SK-N-SH treated with all-trans-retinoic acid at 6 μM for 48 hours (cell line): ENCODE data around the gene LYPD6B.

ENCODE experiments used
- ARNTL ChIP-seq: fragments of 450-650 bp; formaldehyde crosslinking; IDR thresholded peaks from 2 replicates; pipeline ENCODE4 v1.5.0; 2020; ENCODE audit warnings: low read depth, mild to moderate bottlenecking, moderate library complexity, borderline replicate concordance
- CSDC2 ChIP-seq: fragments of 250-450 bp; sonication (Bioruptor Pico); IDR thresholded peaks from 2 replicates; pipeline ENCODE4 v1.5.0; 2020; ENCODE audit warnings: mild to moderate bottlenecking, moderate library complexity
- ESRRG ChIP-seq: fragments of 250-450 bp; sonication (Bioruptor Pico); IDR thresholded peaks from 2 replicates; pipeline ENCODE4 v1.6.1; 2021; ENCODE audit warnings: mild to moderate bottlenecking
- GLIS3 ChIP-seq: fragments of 250-450 bp; sonication (Bioruptor Pico); IDR thresholded peaks from 2 replicates; pipeline ENCODE4 v1.5.0; 2020; ENCODE audit warnings: mild to moderate bottlenecking, moderate library complexity
- ISL1 ChIP-seq: fragments of 250-450 bp; sonication (Bioruptor Pico); IDR thresholded peaks from 2 replicates; pipeline ENCODE4 v2.1.2; 2022; ENCODE audit warnings: mild to moderate bottlenecking, moderate library complexity
- PATZ1 ChIP-seq: fragments of 250-450 bp; sonication (Bioruptor Pico); IDR thresholded peaks from 2 replicates; pipeline ENCODE4 v1.8.0; 2020; ENCODE audit warnings: mild to moderate bottlenecking, moderate library complexity, borderline replicate concordance
- POU6F1 ChIP-seq: fragments of 250-450 bp; sonication (Bioruptor Pico); IDR thresholded peaks from 2 replicates; pipeline ENCODE4 v1.8.0; 2021; ENCODE audit warnings: low read depth, mild to moderate bottlenecking, moderate library complexity, borderline replicate concordance
- ZFP3 ChIP-seq: fragments of 250-450 bp; sonication (Bioruptor Pico); IDR thresholded peaks from 2 replicates; pipeline ENCODE4 v1.5.0; 2020; ENCODE audit warnings: mild to moderate bottlenecking, moderate library complexity
- ZFP30 ChIP-seq: fragments of 450-650 bp; formaldehyde crosslinking; IDR thresholded peaks from 2 replicates; pipeline ENCODE4 v1.5.0; 2022; ENCODE audit warnings: mild to moderate bottlenecking, moderate library complexity
- ZNF70 ChIP-seq: fragments of 450-650 bp; formaldehyde crosslinking; IDR thresholded peaks from 2 replicates; pipeline ENCODE4 v1.5.0; 2020; ENCODE audit warnings: mild to moderate bottlenecking, moderate library complexity

- TF ChIP-seq ZFP30 (CRISPR knock-in tag) = no peak
- no peak for TF ChIP-seq ESRRG
- no peak for TF ChIP-seq ZNF70
- TF ChIP-seq GLIS3 (CRISPR knock-in tag) = 0 out of 2 replicates have a peak, but pooled peaks have one; percentile 44
- TF ChIP-seq ARNTL (CRISPR knock-in tag) = no peak
- TF ChIP-seq ISL1 (CRISPR knock-in tag) = peak; percentile 79
- TF ChIP-seq CSDC2 (CRISPR knock-in tag) = 0 out of 2 replicates have a peak, but pooled peaks have one; percentile 54
- no peak for TF ChIP-seq POU6F1 (CRISPR knock-in tag)
- TF ChIP-seq ZFP3 = 0 out of 2 replicates have a peak, but pooled peaks have one; percentile 20
- no peak for TF ChIP-seq PATZ1
Measured at GRCh38 chr2:149068996-149069888, 30.7 kb downstream of the LYPD6B start.
